Neural progenitor cell (in vitro differentiated cells): Measurements from ENCODE around the gene TTC38. TPM values are rescaled to one million over a fixed set of nuclear protein-coding genes. Genes with fewer than 3 reads are reported as not detected.

ENCODE experiments used
- DNase-seq: peaks from one replicate; pipeline ENCODE4 v3.0.0-alpha.2; 2016; ENCODE audit warnings: low spot score
- H2AFZ ChIP-seq: fragments of 200-600 bp; sonication (generic); replicated peaks from 2 replicates; pipeline ENCODE4 v1.6.1; 2016; ENCODE audit warnings: antibody characterized with exemption
- H3F3A ChIP-seq: fragments of 200-600 bp; sonication (generic); 2 replicates; pipeline ENCODE4 v1.6.1; 2016; ENCODE audit warnings: antibody characterized with exemption, low read depth
- H3K27ac ChIP-seq: fragments of 200-600 bp; sonication (generic); 2 replicates; pipeline ENCODE4 v1.5.1; 2016; ENCODE audit warnings: mild to moderate bottlenecking
- H3K27me3 ChIP-seq: fragments of 200-600 bp; sonication (generic); 2 replicates; pipeline ENCODE4 v1.6.1; 2016; ENCODE audit warnings: mild to moderate bottlenecking, moderate library complexity
- H3K36me3 ChIP-seq: fragments of 200-600 bp; sonication (generic); 2 replicates; pipeline ENCODE4 v1.5.1; 2016
- H3K4me1 ChIP-seq: fragments of 200-600 bp; sonication (generic); 2 replicates; pipeline ENCODE4 v1.6.1; 2016; ENCODE audit warnings: mixed run types
- H3K4me2 ChIP-seq: fragments of 200-600 bp; sonication (generic); 2 replicates; pipeline ENCODE4 v1.6.1; 2016
- H3K4me3 ChIP-seq: fragments of 200-600 bp; sonication (generic); 2 replicates; pipeline ENCODE4 v1.5.1; 2016
- H3K79me2 ChIP-seq: fragments of 200-600 bp; sonication (generic); 2 replicates; pipeline ENCODE4 v1.6.1; 2016; ENCODE audit warnings: low read depth
- H3K9ac ChIP-seq: fragments of 200-600 bp; sonication (generic); 2 replicates; pipeline ENCODE4 v1.6.1; 2016
- H3K9me3 ChIP-seq: fragments of 200-600 bp; sonication (generic); 2 replicates; pipeline ENCODE4 v1.5.1; 2016; ENCODE audit warnings: low read depth
- H4K20me1 ChIP-seq: fragments of 200-600 bp; sonication (generic); 2 replicates; pipeline ENCODE4 v1.6.1; 2016; ENCODE audit warnings: low read depth
- H3K27ac Mint-ChIP-seq: 3 replicates; pipeline ENCODE4 v1.8.0; 2021; ENCODE audit warnings: mixed read lengths
- H3K27me3 Mint-ChIP-seq: 2 replicates; pipeline ENCODE4 v1.8.0; 2022; ENCODE audit warnings: low read depth, mild to moderate bottlenecking, inconsistent platforms, moderate library complexity, mixed read lengths; ENCODE audit not compliant: insufficient read depth
- H3K36me3 Mint-ChIP-seq: 3 replicates; pipeline ENCODE4 v1.8.0; 2021; ENCODE audit warnings: mixed read lengths
- H3K4me1 Mint-ChIP-seq: 3 replicates; pipeline ENCODE4 v1.8.0; 2021; ENCODE audit warnings: mixed read lengths
- H3K4me3 Mint-ChIP-seq: 3 replicates; pipeline ENCODE4 v1.8.0; 2021; ENCODE audit warnings: mild to moderate bottlenecking, moderate library complexity, mixed read lengths
- H3K9me3 Mint-ChIP-seq: 3 replicates; pipeline ENCODE4 v1.8.0; 2020; ENCODE audit warnings: mixed read lengths
- CTCF ChIP-seq: fragments of 200-600 bp; sonication (generic); IDR thresholded peaks from 2 replicates; pipeline ENCODE4 v1.5.1; 2017; ENCODE audit warnings: antibody characterized with exemption, mild to moderate bottlenecking
- EZH2 ChIP-seq: fragments of 200-600 bp; sonication (generic); IDR thresholded peaks from 2 replicates; pipeline ENCODE4 v1.6.1; 2017; ENCODE audit warnings: antibody characterized with exemption, mild to moderate bottlenecking, moderate library complexity
- EZH2phosphoT487 ChIP-seq: fragments of 200-600 bp; sonication (generic); IDR thresholded peaks from 2 replicates; pipeline ENCODE4 v1.6.1; 2017; ENCODE audit warnings: antibody characterized with exemption
- total RNA-seq: library from RNA; depleted of rRNA; stranded (reverse); fragments of >200 nt; gene quantifications from 2 replicates; pipeline ENCODE4 v1.2.3, GENCODE V29; 2015; ENCODE audit warnings: low replicate concordance

TTC38 gene
- total RNA-seq, 1 donor from 2014 or later = 41.0 TPM

- no peaks in the 10 kb centered on the region for H3K9me3 Mint-ChIP-seq
- no peak overlapping the region for H3K27ac ChIP-seq
Measured at GRCh38 chr22:46292173-46292572, 24.4 kb downstream of the TTC38 start.

GRCh38 chr22:46292732-46293131 lies 24.9 kb downstream of the TTC38 start:
- peaks cover 26% of the 10 kb centered on the region for H3K4me1 Mint-ChIP-seq
- Histone ChIP-seq H3K36me3 (no peaks in the 10 kb centered on the region), H3K27ac (no peak overlapping the region), H3K4me2 (no peak overlapping the region), H2AFZ (no peak overlapping the region), H3K27me3 (no peaks in the 10 kb centered on the region), H3K79me2 (peaks cover 7% of the 10 kb centered on the region), H3K4me3 (no peak overlapping the region), H3K9me3 (no peaks in the 10 kb centered on the region), H3K4me1 (peaks cover 7% of the 10 kb centered on the region), H4K20me1 (no peaks in the 10 kb centered on the region), H3K9ac (no peak overlapping the region), H3F3A (peaks cover 9% of the 10 kb centered on the region)
- TF ChIP-seq EZH2phosphoT487 = no peak
- TF ChIP-seq EZH2 = no peak
- TF ChIP-seq CTCF = no peak
- no peak overlapping the region for H3K27ac Mint-ChIP-seq
- no peaks in the 10 kb centered on the region for H3K9me3 Mint-ChIP-seq
- H3K27me3 Mint-ChIP-seq = peaks cover 9% of the 10 kb centered on the region
- no peak for DNase-seq
- no peak overlapping the region for H3K4me3 Mint-ChIP-seq
- peaks cover 5% of the 10 kb centered on the region for H3K36me3 Mint-ChIP-seq

More at GRCh38 chr22:46292173-46292572, 24.4 kb downstream of the TTC38 start:
- H4K20me1 ChIP-seq = no peaks in the 10 kb centered on the region
- DNase-seq = no peak
- no peak overlapping the region for H3K4me2 ChIP-seq
- H3F3A ChIP-seq = peaks cover 9% of the 10 kb centered on the region
- no peak overlapping the region for H3K4me3 Mint-ChIP-seq
- peaks cover 5% of the 10 kb centered on the region for H3K36me3 Mint-ChIP-seq
- H3K79me2 ChIP-seq = peaks cover 2% of the 10 kb centered on the region
- no peak overlapping the region for H3K9ac ChIP-seq
- H3K4me3 ChIP-seq = no peak overlapping the region
- peaks cover 21% of the 10 kb centered on the region for H3K4me1 Mint-ChIP-seq
- peaks cover 9% of the 10 kb centered on the region for H3K27me3 Mint-ChIP-seq
- H2AFZ ChIP-seq = no peak overlapping the region
- no peaks in the 10 kb centered on the region for H3K27me3 ChIP-seq
- no peaks in the 10 kb centered on the region for H3K36me3 ChIP-seq
- peaks cover 5% of the 10 kb centered on the region for H3K4me1 ChIP-seq
- H3K9me3 ChIP-seq = no peaks in the 10 kb centered on the region
- TF ChIP-seq EZH2 (no peak), EZH2phosphoT487 (no peak), CTCF (no peak)
- no peak overlapping the region for H3K27ac Mint-ChIP-seq

GRCh38 chr22:46293577-46294260 lies 25.9 kb downstream of the TTC38 start:
- Histone ChIP-seq H4K20me1 (peaks cover 2% of the 10 kb centered on the region), H3K4me2 (no peak overlapping the region), H3K4me1 (peaks cover 15% of the 10 kb centered on the region), H3K27me3 (no peaks in the 10 kb centered on the region), H3K9me3 (no peaks in the 10 kb centered on the region), H3K36me3 (no peaks in the 10 kb centered on the region), H3F3A (peaks cover 9% of the 10 kb centered on the region), H3K9ac (no peak overlapping the region), H3K4me3 (no peak overlapping the region), H3K79me2 (peaks cover 17% of the 10 kb centered on the region), H2AFZ (no peak overlapping the region), H3K27ac (no peak overlapping the region)
- no peaks in the 10 kb centered on the region for H3K9me3 Mint-ChIP-seq
- TF ChIP-seq EZH2 (no peak), CTCF (no peak), EZH2phosphoT487 (no peak)
- no peak for DNase-seq
- peak overlapping the region; percentile 29 for H3K27ac Mint-ChIP-seq
- H3K27me3 Mint-ChIP-seq = peaks cover 9% of the 10 kb centered on the region
- H3K4me3 Mint-ChIP-seq = peak overlapping the region; percentile 10
- peaks cover 29% of the 10 kb centered on the region for H3K4me1 Mint-ChIP-seq
- H3K36me3 Mint-ChIP-seq = peaks cover 7% of the 10 kb centered on the region
